Colonic mucosa (tissue), 4 donors: ENCODE results near the gene GRIK2. TPM values are rescaled to one million over a fixed set of nuclear protein-coding genes. Genes with fewer than 3 reads are reported as not detected.

ENCODE experiments used
- DNase-seq: peaks from one replicate; pipeline ENCODE4 v3.0.0-alpha.2; 2020
- H3K27ac ChIP-seq: fragments of 200-600 bp; one replicate; pipeline ENCODE4 v1.8.0; 2021
- H3K27me3 ChIP-seq: fragments of 200-600 bp; one replicate; pipeline ENCODE4 v1.8.0; 2021
- H3K36me3 ChIP-seq: fragments of 200-600 bp; one replicate; pipeline ENCODE4 v1.8.0; 2021
- H3K4me1 ChIP-seq: fragments of 200-600 bp; one replicate; pipeline ENCODE4 v1.8.0; 2021; ENCODE audit warnings: mild to moderate bottlenecking
- H3K4me3 ChIP-seq: fragments of 200-600 bp; one replicate; pipeline ENCODE4 v1.8.0; 2021
- H3K9ac ChIP-seq, 2 donors: one replicate each; pipeline ENCODE4 v1.7.0; 2013; ENCODE audit warnings: control low read depth in 2 of 2, low read depth in 2 of 2, low read length in 2 of 2
- H3K9me3 ChIP-seq: fragments of 200-600 bp; one replicate; pipeline ENCODE4 v1.8.0; 2021
- CTCF ChIP-seq: fragments of 200-600 bp; IDR thresholded peaks from one replicate; pipeline ENCODE4 v1.8.0; 2022; ENCODE audit warnings: antibody characterized with exemption, mild to moderate bottlenecking
- intact Hi-C: fragments of 100-400 bp; cut with DNase I; formaldehyde crosslinking; loops from one replicate; pipeline ENCODE4 v1.14.1; 2022
- total RNA-seq, 2 donors: library from RNA; stranded (reverse); fragmentation: NEBNext Ultra II Directional in 1 of 2; extraction: Animal tissue kit (Norgen Biotek cat#: 25700) in 1 of 2; gene quantifications; one replicate each; pipeline ENCODE4 v1.2.1, GENCODE V29; 2021
- donor health status: healthy.
- donor health status: DM: no; HTN: no; CAD: no.
- donor health status: DM: no; HTN: no; CAD: no.

The GRIK2 gene
- total RNA-seq, 2 donors from 2014 or later: 0.50 to 0.72 TPM

DNA sequence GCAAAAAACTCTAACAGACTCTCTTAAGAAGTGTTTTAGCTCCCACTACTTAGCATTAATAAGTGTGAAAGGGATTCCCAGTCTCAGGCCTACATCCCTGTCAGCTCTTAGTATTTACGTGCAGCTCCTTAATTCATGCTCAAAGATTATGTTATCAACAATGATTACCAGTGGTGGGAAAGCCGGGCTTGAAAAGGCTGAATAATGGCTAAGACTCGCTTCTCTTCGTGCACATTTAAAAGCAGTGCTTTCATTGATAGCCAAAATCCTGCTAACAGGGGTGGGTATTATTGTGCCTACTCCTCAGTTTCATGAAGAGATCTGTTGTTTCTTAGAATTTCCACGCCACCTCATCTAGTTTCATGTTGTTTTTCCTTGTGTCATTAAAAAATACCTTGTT lies 518.8 kb downstream of the GRIK2 start:
- H3K27me3 ChIP-seq: no peaks in the 10 kb centered on the region
- no peak for DNase-seq
- no peak overlapping the region for H3K27ac ChIP-seq
- H3K4me1 ChIP-seq: no peaks in the 10 kb centered on the region
- H3K4me3 ChIP-seq: no peak overlapping the region
- intact Hi-C loops: no loop called here
- no peaks in the 10 kb centered on the region for H3K9me3 ChIP-seq
- no peaks in the 10 kb centered on the region for H3K36me3 ChIP-seq
- TF ChIP-seq CTCF: no peak
- H3K9ac ChIP-seq: no peak overlapping the region

- TF ChIP-seq CTCF: no peak
- Histone ChIP-seq H3K4me1 (no peaks in the 10 kb centered on the region), H3K4me3 (no peak overlapping the region), H3K36me3 (no peaks in the 10 kb centered on the region), H3K27ac (no peak overlapping the region), H3K9ac (no peak overlapping the region), H3K9me3 (no peaks in the 10 kb centered on the region), H3K27me3 (no peaks in the 10 kb centered on the region)
- intact Hi-C loops: no loop called here
- DNase-seq: no peak
Measured at GRCh38 chr6:101918471-101918870, 525.0 kb downstream of the GRIK2 start.

DNA sequence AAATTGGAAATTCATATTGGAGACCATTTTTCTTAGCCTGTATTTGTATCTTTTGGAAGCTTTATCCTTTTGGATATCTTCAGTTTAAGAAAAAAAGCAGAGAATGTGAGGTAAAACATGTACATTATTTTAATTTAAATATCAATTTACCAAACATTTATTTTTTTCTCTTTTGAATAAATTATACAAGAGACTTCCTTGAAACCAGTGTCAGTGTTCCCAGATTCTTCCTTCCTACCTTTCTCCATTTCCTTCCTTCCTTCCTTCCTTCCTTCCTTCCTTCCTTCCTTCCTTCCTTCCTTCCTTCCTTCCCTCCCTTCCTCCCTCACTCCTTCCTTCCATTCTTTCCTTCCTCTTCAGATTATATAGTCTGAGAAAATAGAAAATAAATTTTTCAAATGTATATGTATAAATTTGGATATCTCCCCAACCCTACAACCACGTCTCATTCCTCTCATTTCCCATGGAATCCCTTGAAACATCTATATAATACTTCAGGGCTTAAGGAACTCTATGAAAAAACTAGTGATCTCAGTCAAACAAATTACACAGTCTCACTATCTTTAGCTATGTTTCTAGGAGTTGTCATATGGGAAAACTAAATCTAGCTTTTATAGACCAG lies 528.4 kb downstream of the GRIK2 start:
- Histone ChIP-seq H3K27ac (no peak overlapping the region), H3K36me3 (no peaks in the 10 kb centered on the region), H3K4me1 (no peaks in the 10 kb centered on the region), H3K9me3 (no peaks in the 10 kb centered on the region), H3K4me3 (no peak overlapping the region), H3K27me3 (no peaks in the 10 kb centered on the region), H3K9ac (no peak overlapping the region)
- no peak for TF ChIP-seq CTCF
- DNase-seq: no peak
- intact Hi-C loops: no loop called here

- H3K4me1 ChIP-seq: no peaks in the 10 kb centered on the region
- no peaks in the 10 kb centered on the region for H3K9me3 ChIP-seq
- no peak for DNase-seq
- H3K4me3 ChIP-seq: no peak overlapping the region
- TF ChIP-seq CTCF: no peak
- no peak overlapping the region for H3K9ac ChIP-seq
- intact Hi-C loops: no loop called here
- H3K27ac ChIP-seq: no peak overlapping the region
- H3K36me3 ChIP-seq: no peaks in the 10 kb centered on the region
- no peaks in the 10 kb centered on the region for H3K27me3 ChIP-seq
Measured at GRCh38 chr6:101926149-101926925, 532.8 kb downstream of the GRIK2 start.

DNA sequence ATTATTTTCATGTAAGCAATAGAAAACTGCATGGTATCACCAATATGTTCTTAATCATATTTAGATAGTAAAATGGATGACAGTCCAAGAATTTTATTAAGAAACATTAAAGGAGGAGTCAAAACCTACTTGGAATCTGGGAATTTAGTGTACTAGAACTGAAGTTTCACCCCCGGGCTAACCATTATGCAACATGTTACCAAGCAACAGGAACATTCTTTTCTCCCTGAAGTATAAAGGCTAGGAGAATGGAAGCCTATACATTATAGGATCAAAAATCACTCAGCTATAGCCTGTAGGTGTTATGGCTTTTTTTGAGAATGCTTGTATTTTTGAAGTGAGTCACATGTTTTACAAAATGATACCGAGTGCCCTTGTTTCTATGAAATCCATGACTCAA lies 538.3 kb downstream of the GRIK2 start:
- Histone ChIP-seq H3K27ac (no peak overlapping the region), H3K9ac (no peak overlapping the region), H3K36me3 (no peaks in the 10 kb centered on the region), H3K27me3 (no peaks in the 10 kb centered on the region), H3K9me3 (no peaks in the 10 kb centered on the region), H3K4me1 (no peaks in the 10 kb centered on the region), H3K4me3 (no peak overlapping the region)
- no peak for TF ChIP-seq CTCF
- no peak for DNase-seq
- intact Hi-C loops: no loop called here
